Muscle layer of colon (tissue), 2 donors: ENCODE results near the gene NAGS.
"Not testable (repeated sequence)": the region's sequence is repeated elsewhere in the genome, so short reads cannot be mapped to it uniquely, and the experiment has no call there.

ENCODE experiments used
- H3K27ac ChIP-seq: one replicate; pipeline ENCODE4 v1.7.0; 2013; ENCODE audit warnings: low read depth, mild to moderate bottlenecking, low read length, moderate library complexity
- H3K27me3 ChIP-seq, 2 donors: one replicate each; pipeline ENCODE4 v1.7.0; 2013; ENCODE audit warnings: low read length in 2 of 2, mild to moderate bottlenecking in 2 of 2; ENCODE audit not compliant: insufficient read depth in 2 of 2, control insufficient read depth in 1 of 2
- H3K36me3 ChIP-seq: one replicate; pipeline ENCODE4 v1.7.0; 2013; ENCODE audit warnings: mild to moderate bottlenecking, low read length; ENCODE audit not compliant: insufficient read depth
- H3K4me1 ChIP-seq: one replicate; pipeline ENCODE4 v1.7.0; 2013; ENCODE audit warnings: mild to moderate bottlenecking, low read length; ENCODE audit not compliant: insufficient read depth
- H3K4me3 ChIP-seq, 2 donors: one replicate each; pipeline ENCODE4 v1.7.0; 2013; ENCODE audit warnings: low read length in 2 of 2, low read depth in 1 of 2, mild to moderate bottlenecking in 1 of 2, moderate library complexity in 1 of 2
- H3K9ac ChIP-seq: one replicate; pipeline ENCODE4 v1.7.0; 2013; ENCODE audit warnings: low read length
- H3K9me3 ChIP-seq: one replicate; pipeline ENCODE4 v1.7.0; 2013; ENCODE audit warnings: mild to moderate bottlenecking, low read length
- donor health status: abdominal sarcoma.
- donor health status: Adenocarcinoma of cecum.

The NAGS gene

GRCh38 chr17:44029736-44030135 lies 25.3 kb downstream of the NAGS start:
- Histone ChIP-seq H3K4me1 (no peaks in the 10 kb centered on the region), H3K36me3 (peaks cover 34% of the 10 kb centered on the region), H3K27me3 (no peaks in the 10 kb centered on the region), H3K4me3 (no peak overlapping the region), H3K9ac (no peak overlapping the region), H3K9me3 (no peaks in the 10 kb centered on the region), H3K27ac (no peak overlapping the region)

GRCh38 chr17:44030482-44030881 lies 26.1 kb downstream of the NAGS start:
- Histone ChIP-seq H3K27ac (no peak overlapping the region), H3K9me3 (no peaks in the 10 kb centered on the region), H3K4me3 (no peak overlapping the region), H3K9ac (no peak overlapping the region), H3K27me3 (no peaks in the 10 kb centered on the region), H3K4me1 (no peaks in the 10 kb centered on the region), H3K36me3 (peaks cover 34% of the 10 kb centered on the region)

GRCh38 chr17:44033861-44034408 lies 29.5 kb downstream of the NAGS start:
- H3K9ac ChIP-seq, result no peak overlapping the region
- no peaks in the 10 kb centered on the region for H3K9me3 ChIP-seq
- H3K4me3 ChIP-seq, result no peak overlapping the region
- H3K27me3 ChIP-seq, result no peaks in the 10 kb centered on the region
- H3K36me3 ChIP-seq, result peaks cover 55% of the 10 kb centered on the region
- H3K4me1 ChIP-seq, result no peaks in the 10 kb centered on the region
- H3K27ac ChIP-seq, result no peak overlapping the region

GRCh38 chr17:44034688-44035087 lies 30.3 kb downstream of the NAGS start:
- H3K27ac ChIP-seq, H3K9ac ChIP-seq, H3K9me3 ChIP-seq, H3K4me1 ChIP-seq, H3K4me3 ChIP-seq, H3K27me3 ChIP-seq: not testable (repeated sequence)
- H3K36me3 ChIP-seq, result peaks cover 55% of the 10 kb centered on the region

GRCh38 chr17:44037471-44037870 lies 33.0 kb downstream of the NAGS start:
- Histone ChIP-seq H3K4me1 (peaks cover 22% of the 10 kb centered on the region), H3K27me3 (no peaks in the 10 kb centered on the region), H3K27ac (no peak overlapping the region), H3K4me3 (no peak overlapping the region), H3K9me3 (no peaks in the 10 kb centered on the region), H3K9ac (no peak overlapping the region), H3K36me3 (peaks cover 39% of the 10 kb centered on the region)

GRCh38 chr17:44038604-44039011 lies 34.2 kb downstream of the NAGS start:
- no peaks in the 10 kb centered on the region for H3K9me3 ChIP-seq
- H3K4me3 ChIP-seq, result no peak overlapping the region
- no peak overlapping the region for H3K27ac ChIP-seq
- H3K4me1 ChIP-seq, result peaks cover 31% of the 10 kb centered on the region
- H3K27me3 ChIP-seq, result no peaks in the 10 kb centered on the region
- no peak overlapping the region for H3K9ac ChIP-seq
- peaks cover 34% of the 10 kb centered on the region for H3K36me3 ChIP-seq

GRCh38 chr17:44039829-44040635 lies 35.6 kb downstream of the NAGS start:
- peaks cover 40% of the 10 kb centered on the region for H3K4me1 ChIP-seq
- no peak overlapping the region for H3K4me3 ChIP-seq
- H3K27ac ChIP-seq, result peak overlapping the region; percentile 17
- H3K27me3 ChIP-seq, result no peaks in the 10 kb centered on the region
- H3K9me3 ChIP-seq, result no peaks in the 10 kb centered on the region
- H3K9ac ChIP-seq, result peak overlapping the region; percentile 37
- H3K36me3 ChIP-seq, result peaks cover 26% of the 10 kb centered on the region

- Histone ChIP-seq H3K4me1 (peaks cover 40% of the 10 kb centered on the region), H3K36me3 (peaks cover 6% of the 10 kb centered on the region), H3K27ac (no peak overlapping the region), H3K9me3 (no peaks in the 10 kb centered on the region), H3K9ac (no peak overlapping the region), H3K4me3 (no peak overlapping the region), H3K27me3 (no peaks in the 10 kb centered on the region)
Observed at GRCh38 chr17:44043272-44043696, 38.9 kb downstream of the NAGS start.

GRCh38 chr17:44044071-44044470 lies 39.6 kb downstream of the NAGS start:
- no peaks in the 10 kb centered on the region for H3K27me3 ChIP-seq
- no peaks in the 10 kb centered on the region for H3K36me3 ChIP-seq
- H3K9ac ChIP-seq, result no peak overlapping the region
- no peak overlapping the region for H3K27ac ChIP-seq
- H3K9me3 ChIP-seq, result no peaks in the 10 kb centered on the region
- no peak overlapping the region for H3K4me3 ChIP-seq
- peaks cover 40% of the 10 kb centered on the region for H3K4me1 ChIP-seq

GRCh38 chr17:44045486-44045885 lies 41.1 kb downstream of the NAGS start:
- H3K27ac ChIP-seq, result no peak overlapping the region
- H3K9ac ChIP-seq, result no peak overlapping the region
- peaks cover 31% of the 10 kb centered on the region for H3K4me1 ChIP-seq
- H3K27me3 ChIP-seq, result no peaks in the 10 kb centered on the region
- no peaks in the 10 kb centered on the region for H3K9me3 ChIP-seq
- no peak overlapping the region for H3K4me3 ChIP-seq
- peaks cover 13% of the 10 kb centered on the region for H3K36me3 ChIP-seq

GRCh38 chr17:44046893-44047292 lies 42.5 kb downstream of the NAGS start:
- not testable (repeated sequence) for H3K9me3 ChIP-seq, H3K9ac ChIP-seq, H3K4me3 ChIP-seq, H3K27me3 ChIP-seq, H3K27ac ChIP-seq
- peaks cover 23% of the 10 kb centered on the region for H3K36me3 ChIP-seq
- H3K4me1 ChIP-seq, result peaks cover 18% of the 10 kb centered on the region
